ENCODE measurements around the gene NT5C3B.

- TF ChIP-seq POLR2A (IDR thresholded peaks at IDR 0.05; ENCODE audit: low read depth, low read length) = no peak
- TF ChIP-seq TAF1 (IDR thresholded peaks at IDR 0.05; ENCODE audit: borderline replicate concordance, low read depth, low read length) = no peak
Measured at GRCh38 chr17:41794540-41794975, 41.5 kb downstream of the NT5C3B start.
